Esophagus muscularis mucosa (tissue), 4 donors: ENCODE data around the gene CCDC12.

Experiments
- CTCF ChIP-seq, 3 experiments: fragments of 200-600 bp in 2 of 3; fragments of 450-650 bp in 1 of 3; sonication (generic) in 2 of 3; IDR thresholded peaks; one replicate each; pipeline ENCODE4 v1.5.1; 2017 to 2019; ENCODE audit warnings: antibody characterized with exemption in 3 of 3, mild to moderate bottlenecking in 2 of 3, moderate library complexity in 1 of 3
- EP300 ChIP-seq: sonication (generic); formaldehyde crosslinking; IDR thresholded peaks from one replicate; pipeline ENCODE4 v1.6.1; 2017; ENCODE audit warnings: antibody characterized with exemption
- POLR2A ChIP-seq: fragments of 450-650 bp; IDR thresholded peaks from one replicate; pipeline ENCODE4 v1.6.1; 2017; ENCODE audit warnings: antibody characterized with exemption, moderate library complexity, mild to moderate bottlenecking, low read depth
- POLR2AphosphoS5 ChIP-seq, 2 donors: sonication (generic); formaldehyde crosslinking; IDR thresholded peaks; one replicate each; pipeline ENCODE4 v1.6.1; 2017; ENCODE audit warnings: antibody characterized with exemption in 2 of 2

GRCh38 chr3:46928282-46928681 is 48.3 kb downstream of the CCDC12 start:
- TF ChIP-seq CTCF (IDR thresholded peaks at IDR 0.05) (no peak), POLR2AphosphoS5 (IDR thresholded peaks at IDR 0.05) (no peak), POLR2A (no peak), EP300 (no peak)
